SK-N-SH (cell line): ENCODE results near the gene UCK2. TPM values are rescaled to one million over a fixed set of nuclear protein-coding genes. Genes with fewer than 3 reads are reported as not detected.

Source experiments
- CTCF ChIA-PET: fragments of 300-600, 350-600 bp; formaldehyde crosslinking; extraction: SDS; loops from one replicate; lab custom pipeline; 2021; lab: Yijun Ruan, JAX
- POLR2A ChIA-PET: fragments of 350-600 bp; sonication (Branson Sonifier 250); formaldehyde crosslinking; extraction: SDS; loops from one replicate; lab custom pipeline; 2020; ENCODE audit warnings: antibody characterized with exemption, inconsistent platforms; lab: Yijun Ruan, JAX
- DNase-seq: peaks from one replicate; pipeline ENCODE4 v3.0.0; 2012
- H2AFZ ChIP-seq: fragments of 200-600 bp; sonication (generic); 2 replicates; pipeline ENCODE4 v1.8.1; 2016; ENCODE audit warnings: antibody characterized with exemption, mild to moderate bottlenecking, low read depth
- H3F3A ChIP-seq: fragments of 200-600 bp; sonication (generic); replicated peaks from 2 replicates; pipeline ENCODE3; 2016; ENCODE audit warnings: antibody characterized with exemption, mild to moderate bottlenecking; ENCODE audit not compliant: insufficient read depth
- H3K27ac ChIP-seq, 2 experiments: fragments of 200-500 bp in 1 of 2; fragments of 200-600 bp in 1 of 2; sonication (Bioruptor generic) in 1 of 2; sonication (generic), shearing (Covaris generic) in 1 of 2; 2 replicates each; pipeline versions ENCODE4 v1.5.1 to v1.6.1; 2014 to 2016; ENCODE audit warnings: low read depth in 2 of 2, inconsistent platforms in 1 of 2, low read length in 1 of 2, mild to moderate bottlenecking in 1 of 2, mixed read lengths in 1 of 2
- H3K27me3 ChIP-seq: fragments of 200-600 bp; sonication (generic), shearing (Covaris generic); 2 replicates; pipeline ENCODE4 v1.6.1; 2016; ENCODE audit warnings: mixed run types; ENCODE audit not compliant: insufficient read depth
- H3K36me3 ChIP-seq, 2 experiments: fragments of 200-500 bp in 1 of 2; fragments of 200-600 bp in 1 of 2; sonication (Bioruptor generic) in 1 of 2; sonication (generic) in 1 of 2; replicated peaks in 1 of 2; 2 replicates each; pipeline versions ENCODE3 to v1.5.1; 2014 to 2016; ENCODE audit warnings: low read length in 1 of 2, mild to moderate bottlenecking in 1 of 2; ENCODE audit not compliant: insufficient read depth in 2 of 2, control insufficient read depth in 1 of 2
- H3K4me1 ChIP-seq, 2 experiments: fragments of 200-500 bp in 1 of 2; fragments of 200-600 bp in 1 of 2; sonication (Bioruptor generic) in 1 of 2; sonication (generic), shearing (Covaris generic) in 1 of 2; 2 replicates each; pipeline versions ENCODE4 v1.5.1 to v1.6.1; 2014 to 2016; ENCODE audit warnings: low read depth in 1 of 2, low read length in 1 of 2, mixed run types in 1 of 2; ENCODE audit not compliant: insufficient read depth in 2 of 2, control insufficient read depth in 1 of 2
- H3K4me2 ChIP-seq: fragments of 200-600 bp; sonication (generic), shearing (Covaris generic); 2 replicates; pipeline ENCODE4 v1.6.1; 2017; ENCODE audit warnings: mixed run types
- H3K4me3 ChIP-seq, 2 experiments: fragments of 200-500 bp in 1 of 2; fragments of 200-600 bp in 1 of 2; sonication (Bioruptor generic) in 1 of 2; sonication (generic), shearing (Covaris generic) in 1 of 2; 2 replicates each; pipeline versions ENCODE4 v1.5.1 to v1.8.1; 2014 to 2016; ENCODE audit warnings: low read depth in 2 of 2, inconsistent platforms in 1 of 2, low read length in 1 of 2, mild to moderate bottlenecking in 1 of 2, mixed read lengths in 1 of 2, moderate library complexity in 1 of 2
- H3K79me2 ChIP-seq: fragments of 200-600 bp; sonication (generic); 2 replicates; pipeline ENCODE4 v1.8.1; 2017; ENCODE audit warnings: mild to moderate bottlenecking; ENCODE audit not compliant: insufficient read depth
- H3K9ac ChIP-seq: fragments of 200-600 bp; sonication (generic); 2 replicates; pipeline ENCODE4 v1.6.1; 2017; ENCODE audit warnings: mixed run types
- H3K9me2 ChIP-seq: fragments of 200-600 bp; sonication (generic); 2 replicates; pipeline ENCODE4 v1.6.1; 2017; ENCODE audit warnings: mixed run types
- H3K9me3 ChIP-seq: fragments of 200-600 bp; sonication (generic); 2 replicates; pipeline ENCODE4 v1.6.1; 2017; ENCODE audit warnings: mixed run types, mild to moderate bottlenecking, moderate library complexity
- H4K20me1 ChIP-seq: fragments of 200-600 bp; sonication (generic); 2 replicates; pipeline ENCODE4 v1.6.1; 2017; ENCODE audit warnings: mild to moderate bottlenecking, mixed run types; ENCODE audit not compliant: insufficient read depth
- CHD2 ChIP-seq: fragments of 150-350 bp; IDR thresholded peaks from 2 replicates; pipeline ENCODE4 v1.6.1; 2018; ENCODE audit warnings: low read length; ENCODE audit not compliant: partially characterized antibody
- CTCF ChIP-seq: fragments of 200-600 bp; sonication (generic); IDR thresholded peaks from 2 replicates; pipeline ENCODE4 v1.6.1; 2017; ENCODE audit warnings: antibody characterized with exemption, mild to moderate bottlenecking, moderate library complexity
- FOXJ3 ChIP-seq: sonication (generic); formaldehyde crosslinking; IDR thresholded peaks from 2 replicates; pipeline ENCODE4 v1.5.1; 2020; ENCODE audit warnings: mild to moderate bottlenecking, missing genetic modification reagents
- FOXM1 ChIP-seq: IDR thresholded peaks from 2 replicates; pipeline ENCODE4 v1.4.0; 2012; ENCODE audit warnings: low read depth, mild to moderate bottlenecking
- GABPA ChIP-seq: IDR thresholded peaks from 2 replicates; pipeline ENCODE4 v1.4.0; 2012; ENCODE audit warnings: low read depth, mild to moderate bottlenecking
- GATA2 ChIP-seq: sonication (generic); formaldehyde crosslinking; IDR thresholded peaks from 2 replicates; pipeline ENCODE4 v1.5.0; 2020; ENCODE audit warnings: mild to moderate bottlenecking, missing genetic modification reagents
- IRF3 ChIP-seq: fragments of 150-350 bp; IDR thresholded peaks from 2 replicates; pipeline ENCODE4 v1.6.1; 2016; ENCODE audit warnings: mild to moderate bottlenecking, low read depth, low read length
- JUND ChIP-seq: IDR thresholded peaks from 2 replicates; pipeline ENCODE4 v1.4.0; 2012
- NFIC ChIP-seq: IDR thresholded peaks from 2 replicates; pipeline ENCODE4 v1.4.0; 2012; ENCODE audit warnings: borderline replicate concordance
- NRF1 ChIP-seq: IDR thresholded peaks from 2 replicates; pipeline ENCODE4 v1.6.1; 2012; ENCODE audit warnings: low read depth, mild to moderate bottlenecking, low read length
- POLR2AphosphoS5 ChIP-seq: IDR thresholded peaks from 2 replicates; pipeline ENCODE4 v1.6.1; 2012; ENCODE audit warnings: low read depth, low read length
- RCOR1 ChIP-seq: fragments of 150-350 bp; IDR thresholded peaks from 2 replicates; pipeline ENCODE4 v1.6.1; 2017; ENCODE audit warnings: antibody characterized with exemption, low read length
- REST ChIP-seq: IDR thresholded peaks from 2 replicates; pipeline ENCODE4 v1.6.1; 2012; ENCODE audit warnings: mild to moderate bottlenecking, low read depth, low read length, moderate library complexity
- RFX5 ChIP-seq: IDR thresholded peaks from 2 replicates; pipeline ENCODE4 v1.6.1; 2012; ENCODE audit warnings: mild to moderate bottlenecking, improper control_type of control experiment, low read length
- TCF12 ChIP-seq: IDR thresholded peaks from 2 replicates; pipeline ENCODE4 v1.4.0; 2012
- YY1 ChIP-seq: IDR thresholded peaks from 2 replicates; pipeline ENCODE4 v1.4.0; 2012; ENCODE audit warnings: low read depth, mild to moderate bottlenecking
- WGBS: methylation state at CpG from one replicate; pipeline ENCODE4 v1.1.6; 2017; ENCODE audit warnings: low lambda C conversion rate; 5-methylcytosine and 5-hydroxymethylcytosine counted together
- polyA plus RNA-seq, 3 experiments: library from polyadenylated mRNA; depleted of rRNA; stranded (reverse); fragments of >200 nt; gene quantifications; 2 replicates each; pipeline ENCODE4 v1.2.3, GENCODE V29; 2012

UCK2 gene
- polyA plus RNA-seq, 1 of the 3 experiments (the other 2 are of a cell fraction): 53.7 TPM

- no peak for TF ChIP-seq RCOR1
- no peak for TF ChIP-seq REST
- no peak for TF ChIP-seq RFX5
- TF ChIP-seq CTCF: no peak
- TF ChIP-seq IRF3: no peak
- no peak for TF ChIP-seq FOXJ3 (CRISPR knock-in tag)
- Histone ChIP-seq H4K20me1 (no peaks in the 10 kb centered on the region), H3K27ac (no peak overlapping the region), H3K4me1 (no peaks in the 10 kb centered on the region), H3K9ac (no peak overlapping the region), H3K27me3 (no peaks in the 10 kb centered on the region), H2AFZ (no peak overlapping the region), H3K9me3 (no peaks in the 10 kb centered on the region), H3K4me3 (no peak overlapping the region), H3K79me2 (no peaks in the 10 kb centered on the region), H3K4me2 (no peak overlapping the region), H3F3A (no peaks in the 10 kb centered on the region), H3K36me3 (no peaks in the 10 kb centered on the region), H3K9me2 (no peaks in the 10 kb centered on the region)
- CTCF ChIA-PET: no interaction called here
- WGBS: 27% methylated on average over 2 of the region's 2 CpGs
- POLR2A ChIA-PET: no interaction called here
- no peak for DNase-seq
Observed at GRCh38 chr1:165954940-165955339, 127.5 kb downstream of the UCK2 start.

GRCh38 chr1:165958306-165958705 is 130.9 kb downstream of the UCK2 start:
- H3K27me3 ChIP-seq: no peaks in the 10 kb centered on the region
- TF ChIP-seq FOXJ3 (CRISPR knock-in tag) (no peak), GABPA (no peak), TCF12 (no peak), GATA2 (no peak), YY1 (no peak), NFIC (no peak), POLR2AphosphoS5 (no peak), CTCF (no peak), NRF1 (no peak), CHD2 (no peak), JUND (no peak), FOXM1 (no peak)
- TF ChIP-seq, all 33 proteins: peak for 0
- Histone ChIP-seq H3K9me2 (no peaks in the 10 kb centered on the region), H2AFZ (no peak overlapping the region), H3K27ac (no peak overlapping the region), H3K9me3 (no peaks in the 10 kb centered on the region), H4K20me1 (no peaks in the 10 kb centered on the region), H3F3A (no peaks in the 10 kb centered on the region), H3K4me3 (no peak overlapping the region), H3K9ac (no peak overlapping the region), H3K4me1 (no peaks in the 10 kb centered on the region), H3K4me2 (no peak overlapping the region), H3K36me3 (no peaks in the 10 kb centered on the region), H3K79me2 (no peaks in the 10 kb centered on the region)
- no peak for DNase-seq
- ChIA-PET CTCF (no interaction called here), POLR2A (no interaction called here)
